ENCODE data around the gene NLRP7. TPM values are rescaled to one million over a fixed set of nuclear protein-coding genes. Genes with fewer than 3 reads are reported as not detected.
"Not testable (repeated sequence)": the region's sequence is repeated elsewhere in the genome, so short reads cannot be mapped to it uniquely, and the experiment has no call there.

The NLRP7 gene
- total RNA-seq, 2 donors from 2014 or later, result 7.6 TPM; not detected in 1

- intact Hi-C loops (cut with DNase I), result no loop called here
- Histone ChIP-seq H3K36me3 (no peaks in the 10 kb centered on the region), H3K27ac (no peak overlapping the region), H3K9me3 (no peaks in the 10 kb centered on the region), H3K4me3 (no peak overlapping the region), H3K27me3 (replicated peaks; ENCODE audit: insufficient read depth) (no peaks in the 10 kb centered on the region), H3K4me1 (replicated peaks) (no peaks in the 10 kb centered on the region)
- no peak for TF ChIP-seq POLR2A (IDR thresholded peaks at IDR 0.05)
- no peak for TF ChIP-seq CTCF (IDR thresholded peaks at IDR 0.05)
- TF ChIP-seq POLR2AphosphoS5 (IDR thresholded peaks at IDR 0.05), result no peak
- no peak for DNase-seq (ENCODE audit: low spot score)
- 56% methylated on average over 2 of the region's 2 CpGs for WGBS
Observed at GRCh38 chr19:54949412-54949811, 2.1 kb upstream of the NLRP7 start.

- DNase-seq (ENCODE audit: low spot score); H3K27me3 ChIP-seq (replicated peaks; ENCODE audit: insufficient read depth); H3K4me3 ChIP-seq; H3K9me3 ChIP-seq; H3K27ac ChIP-seq; H3K4me1 ChIP-seq (replicated peaks); H3K36me3 ChIP-seq; intact Hi-C loops (cut with DNase I): not testable (repeated sequence)
- WGBS, result 19% methylated on average over 11 of the region's 11 CpGs
Observed at GRCh38 chr19:54943772-54944361, 3.5 kb downstream of the NLRP7 start.

GRCh38 chr19:54939538-54939937, 7.8 kb downstream of the NLRP7 start:
- intact Hi-C loops (cut with DNase I); H3K4me1 ChIP-seq (replicated peaks); DNase-seq (ENCODE audit: low spot score); H3K27ac ChIP-seq; H3K4me3 ChIP-seq; H3K27me3 ChIP-seq (replicated peaks; ENCODE audit: insufficient read depth); H3K36me3 ChIP-seq; H3K9me3 ChIP-seq: not testable (repeated sequence)
- WGBS, result 77% methylated on average over 8 of the region's 28 CpGs

GRCh38 chr19:54938906-54939305, 8.4 kb downstream of the NLRP7 start:
- DNase-seq (ENCODE audit: low spot score), result no peak
- Histone ChIP-seq H3K4me3 (no peak overlapping the region), H3K9me3 (no peaks in the 10 kb centered on the region), H3K36me3 (no peaks in the 10 kb centered on the region), H3K4me1 (replicated peaks) (no peaks in the 10 kb centered on the region), H3K27ac (no peak overlapping the region), H3K27me3 (replicated peaks; ENCODE audit: insufficient read depth) (no peaks in the 10 kb centered on the region)
- 63% methylated on average over 11 of the region's 11 CpGs for WGBS
- TF ChIP-seq CTCF (IDR thresholded peaks at IDR 0.05) (no peak), POLR2A (IDR thresholded peaks at IDR 0.05) (no peak), POLR2AphosphoS5 (IDR thresholded peaks at IDR 0.05) (no peak)
- intact Hi-C loops (cut with DNase I), result no loop called here

GRCh38 chr19:54937926-54938325, 9.4 kb downstream of the NLRP7 start:
- intact Hi-C loops (cut with DNase I), result no loop called here
- 77% methylated on average over 9 of the region's 9 CpGs for WGBS
- Histone ChIP-seq H3K4me3 (no peak overlapping the region), H3K27me3 (replicated peaks; ENCODE audit: insufficient read depth) (no peaks in the 10 kb centered on the region), H3K9me3 (no peaks in the 10 kb centered on the region), H3K4me1 (replicated peaks) (no peaks in the 10 kb centered on the region), H3K36me3 (no peaks in the 10 kb centered on the region), H3K27ac (no peak overlapping the region)
- no peak for DNase-seq (ENCODE audit: low spot score)
- TF ChIP-seq CTCF (IDR thresholded peaks at IDR 0.05), result no peak
- TF ChIP-seq POLR2A (IDR thresholded peaks at IDR 0.05), result no peak
- TF ChIP-seq POLR2AphosphoS5 (IDR thresholded peaks at IDR 0.05), result no peak

GRCh38 chr19:54928299-54928698, 19.0 kb downstream of the NLRP7 start:
- WGBS, result 90% methylated on average over 2 of the region's 2 CpGs
- DNase-seq (ENCODE audit: low spot score), result no peak
- intact Hi-C loops (cut with DNase I), result no loop called here

More at GRCh38 chr19:54928299-54928698, 19.0 kb downstream of the NLRP7 start:
- no peak overlapping the region for H3K4me3 ChIP-seq
- TF ChIP-seq POLR2AphosphoS5 (IDR thresholded peaks at IDR 0.05) (no peak), POLR2A (IDR thresholded peaks at IDR 0.05) (no peak), CTCF (IDR thresholded peaks at IDR 0.05) (no peak)
- H3K36me3 ChIP-seq, result no peaks in the 10 kb centered on the region
- H3K4me1 ChIP-seq (replicated peaks), result no peaks in the 10 kb centered on the region
- H3K27ac ChIP-seq, result no peak overlapping the region
- H3K27me3 ChIP-seq (replicated peaks; ENCODE audit: insufficient read depth), result no peaks in the 10 kb centered on the region
- H3K9me3 ChIP-seq, result no peaks in the 10 kb centered on the region

All from prostate gland (tissue), 2 donors.